HG02571 (cell line): ENCODE data around the gene SVIL.

Experiments used
- ATAC-seq: cut with Tn5 transposase; IDR thresholded peaks from one replicate; pipeline ENCODE4 v1.9.1; 2021; ENCODE audit warnings: mild to moderate bottlenecking, moderate library complexity; ENCODE audit not compliant: unreplicated experiment

The SVIL gene

GRCh38 chr10:29650552-29650944 lies 15.8 kb upstream of the SVIL start:
- no peak for ATAC-seq

GRCh38 chr10:29649561-29650551 lies 15.1 kb upstream of the SVIL start:
- ATAC-seq: no peak

GRCh38 chr10:29648983-29649268 lies 14.2 kb upstream of the SVIL start:
- ATAC-seq: no peak

GRCh38 chr10:29648114-29648982 lies 13.6 kb upstream of the SVIL start:
- ATAC-seq: no peak

- ATAC-seq: no peak
Observed at GRCh38 chr10:29647478-29647877, 12.7 kb upstream of the SVIL start.

GRCh38 chr10:29646960-29647461 lies 12.2 kb upstream of the SVIL start:
- ATAC-seq: no peak

- ATAC-seq: no peak
Observed at GRCh38 chr10:29646238-29646902, 11.6 kb upstream of the SVIL start.

- ATAC-seq: no peak
Observed at GRCh38 chr10:29643771-29644501, 9.2 kb upstream of the SVIL start.

DNA sequence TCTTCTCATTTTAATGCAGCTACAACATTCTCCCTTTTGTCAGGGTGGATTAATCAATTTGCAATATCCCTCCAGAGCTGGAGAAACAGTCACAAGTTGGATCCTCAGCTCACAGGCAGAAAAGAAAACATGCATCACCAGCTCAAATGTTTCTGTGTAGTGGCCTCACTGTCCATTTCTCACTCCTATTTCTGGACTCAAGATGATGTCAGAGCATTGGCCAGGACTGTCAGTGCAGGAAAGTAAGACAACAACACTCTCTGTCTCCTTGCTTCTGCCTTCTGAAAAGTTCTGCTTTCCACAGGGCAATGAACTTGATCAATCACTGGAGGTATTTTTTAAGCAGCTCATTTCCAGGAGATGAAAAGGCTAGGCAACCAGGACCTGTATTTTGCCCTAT lies 8.2 kb upstream of the SVIL start:
- no peak for ATAC-seq

DNA sequence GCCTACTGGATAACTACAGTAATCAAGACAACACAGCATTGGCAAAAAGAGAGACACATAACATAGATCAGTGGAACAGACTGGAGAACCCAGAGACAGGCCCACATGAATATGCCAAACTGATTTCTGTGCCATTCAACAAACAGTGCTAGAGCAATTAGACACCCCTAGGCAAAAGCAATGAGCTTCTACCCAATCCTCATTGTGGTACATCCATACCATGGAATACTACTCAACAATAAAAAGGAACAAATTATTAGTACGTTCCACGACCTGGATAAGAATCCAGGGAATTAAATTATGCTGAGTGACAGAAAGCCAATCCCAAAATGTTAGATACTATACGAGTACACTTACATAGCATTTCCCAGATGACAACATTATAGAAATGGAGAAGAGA lies 2.8 kb upstream of the SVIL start:
- no peak for ATAC-seq

DNA sequence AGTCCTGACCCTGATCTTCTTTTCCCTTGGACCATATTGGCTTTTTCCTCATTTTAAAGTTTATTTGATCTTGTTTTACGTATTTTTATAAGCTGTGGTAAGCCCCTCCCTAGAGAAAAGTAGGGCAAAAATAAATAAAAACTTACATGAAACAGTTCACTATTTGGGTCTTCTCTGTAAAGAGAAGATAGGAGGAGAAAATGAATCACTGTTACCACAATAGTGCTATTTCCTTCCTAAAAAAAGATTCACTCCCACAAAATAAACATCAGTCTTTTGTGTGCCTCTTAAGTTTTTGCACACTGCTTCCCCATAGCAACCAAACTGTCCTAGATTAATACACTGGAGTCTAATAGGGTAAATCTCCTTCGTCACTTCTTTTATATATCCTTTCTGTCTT lies 1.4 kb upstream of the SVIL start:
- no peak for ATAC-seq

DNA sequence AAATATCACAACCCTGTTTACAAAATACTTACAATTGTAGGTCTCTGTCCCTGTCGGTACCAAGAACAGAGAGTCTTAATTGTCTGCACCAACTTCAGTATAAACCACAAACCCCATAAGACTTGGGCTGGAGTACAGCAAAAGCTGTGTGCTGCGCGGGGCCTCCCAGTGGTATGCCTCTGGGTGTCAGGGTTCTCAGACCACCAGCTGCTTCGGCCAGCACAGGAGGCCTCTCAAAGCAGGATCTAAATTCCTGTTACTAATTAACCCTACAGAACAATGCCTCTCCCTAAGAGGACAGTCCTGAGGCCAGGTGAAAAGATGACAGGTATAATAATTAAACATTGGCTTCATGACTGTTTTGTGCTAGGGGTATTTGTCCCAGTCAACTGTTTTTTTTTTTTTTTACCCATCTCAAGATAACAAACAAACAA lies 957 bp upstream of the SVIL start:
- peak; percentile 40 for ATAC-seq

DNA sequence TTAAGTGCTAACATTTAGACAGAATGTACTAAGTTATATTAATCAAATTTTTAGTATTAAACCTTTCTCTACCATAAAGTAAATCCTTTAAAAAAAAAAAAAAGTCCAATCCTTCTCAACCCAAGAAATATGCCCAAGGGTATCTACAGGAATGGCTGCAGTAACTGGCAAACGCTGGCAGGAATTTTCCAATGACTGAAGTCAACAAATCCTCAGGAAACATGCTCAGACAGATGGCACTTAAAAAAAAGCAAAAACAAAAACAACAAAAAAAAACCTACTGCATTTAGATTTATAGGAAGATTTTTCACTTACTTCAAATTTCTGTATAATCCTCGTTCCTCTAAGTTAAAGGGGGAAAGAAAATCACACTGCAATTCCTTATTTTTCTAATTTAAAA lies 666 bp downstream of the SVIL start:
- ATAC-seq: no peak

DNA sequence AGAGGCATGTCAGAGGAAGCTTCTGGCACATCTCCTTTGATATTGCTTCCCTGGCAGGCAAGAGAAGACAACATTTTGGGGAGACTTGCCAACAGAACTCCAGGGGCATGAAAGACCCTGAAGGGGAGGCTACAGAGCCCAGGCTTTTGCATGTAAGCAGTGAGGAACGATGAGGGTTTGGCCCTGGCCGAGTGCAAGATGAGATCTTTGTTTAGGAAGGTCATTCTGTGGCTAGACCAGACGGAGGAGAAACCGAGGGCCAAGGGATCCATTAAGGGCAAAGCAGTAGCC lies 3.8 kb downstream of the SVIL start:
- no peak for ATAC-seq

- ATAC-seq: no peak
Observed at GRCh38 chr10:29630205-29631048, 4.3 kb downstream of the SVIL start.

DNA sequence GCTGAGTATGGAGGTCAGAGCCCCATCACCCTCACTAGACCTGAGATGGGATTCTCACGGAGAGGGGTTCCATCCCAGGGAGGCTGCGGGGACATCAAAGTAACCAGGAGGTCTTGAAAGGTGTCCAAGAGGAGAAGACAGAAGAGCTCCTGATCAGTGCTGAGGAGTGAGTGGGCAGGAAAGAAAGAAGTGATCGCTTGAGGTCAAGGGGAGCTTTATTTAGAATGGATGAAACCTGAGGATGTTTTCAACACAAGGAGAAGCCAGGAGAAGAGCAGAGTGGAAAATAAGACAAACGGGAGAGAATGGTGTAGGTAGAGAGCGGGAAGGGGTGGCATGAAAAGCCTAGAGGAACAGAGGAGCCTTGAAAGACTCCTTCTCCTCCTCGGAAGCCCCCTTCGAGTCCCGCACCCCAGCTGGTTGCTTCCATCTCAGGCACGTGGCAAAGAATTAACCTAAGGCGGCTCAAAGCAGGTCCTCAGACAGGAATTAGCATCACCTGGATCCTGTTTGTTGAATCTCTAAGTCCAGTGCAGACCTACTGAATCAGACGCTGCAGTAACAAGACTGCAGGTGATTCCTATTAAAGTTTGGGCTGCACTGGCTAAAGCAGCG lies 5.8 kb downstream of the SVIL start:
- no peak for ATAC-seq

DNA sequence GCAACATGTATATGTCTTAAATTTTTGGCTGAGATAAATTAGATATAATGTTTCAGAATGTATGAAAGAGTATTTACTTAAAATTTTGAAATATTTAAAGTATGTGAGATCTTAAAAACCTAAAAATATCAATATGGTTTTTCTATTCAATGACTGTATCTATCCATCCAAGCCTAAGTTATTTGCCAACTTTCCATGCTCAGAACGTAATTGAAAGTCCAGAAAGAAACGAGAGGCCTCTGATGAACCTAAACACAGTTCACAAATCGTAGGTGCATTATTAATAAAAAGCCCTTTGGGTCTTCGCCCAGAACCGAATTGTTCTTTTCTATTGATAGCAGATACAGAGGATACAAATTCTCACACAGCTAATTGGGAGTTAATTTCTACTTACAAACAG lies 6.5 kb downstream of the SVIL start:
- ATAC-seq: no peak

DNA sequence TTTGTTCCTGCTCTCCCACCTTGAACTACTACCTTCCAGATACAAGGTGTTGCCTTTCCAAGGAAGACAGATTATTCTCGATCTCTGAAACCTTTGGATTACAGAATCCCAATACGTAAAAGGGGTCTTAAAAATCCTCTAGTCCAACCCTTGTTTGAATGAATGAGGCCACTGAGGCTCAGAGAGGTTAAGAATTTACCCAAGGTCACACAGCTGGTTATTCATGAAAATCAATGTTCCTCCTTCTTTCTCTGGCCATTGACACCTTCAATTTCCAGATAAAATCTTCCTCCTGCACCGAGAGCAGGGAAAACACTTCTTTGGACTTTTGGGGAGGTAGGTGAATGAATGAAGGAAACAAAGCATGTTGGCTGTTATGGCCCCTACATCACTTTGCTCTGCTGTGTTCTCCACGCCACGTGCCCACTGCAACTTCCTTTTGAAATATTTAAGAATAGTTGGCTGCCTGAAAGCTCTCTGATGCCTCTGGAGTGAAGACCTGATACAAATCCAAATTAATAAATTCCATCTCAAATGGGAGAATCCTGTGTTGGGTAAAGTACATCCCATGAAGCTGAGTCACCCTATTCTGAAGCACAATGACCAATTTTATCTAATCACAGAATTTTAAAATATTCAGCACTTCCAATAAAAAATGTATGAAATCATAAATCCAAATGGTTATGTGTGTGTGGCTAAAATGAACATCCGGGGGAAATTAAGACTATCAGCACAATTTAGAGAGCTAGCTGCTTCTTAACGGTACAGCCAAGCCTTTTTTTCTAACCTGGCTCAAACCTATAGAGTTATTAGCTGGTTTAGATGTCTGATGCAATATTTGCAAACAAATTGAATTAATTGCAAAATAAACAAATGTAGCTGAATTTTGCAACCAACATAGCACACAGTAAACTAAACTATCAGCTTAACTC lies 7.3 kb downstream of the SVIL start:
- no peak for ATAC-seq
